GM12872 (cell line): Measurements from ENCODE around the gene SEMA3C.

Experiments used
- CTCF ChIP-seq: IDR thresholded peaks from 3 replicates; pipeline ENCODE4 v1.5.1; 2011; ENCODE audit warnings: low read depth, mild to moderate bottlenecking, low read length, moderate library complexity; ENCODE audit not compliant: insufficient read depth

Gene SEMA3C

GRCh38 chr7:80816806-80817205 is 102.0 kb downstream of the SEMA3C start:
- TF ChIP-seq CTCF = no peak

GRCh38 chr7:80815733-80816132 is 103.1 kb downstream of the SEMA3C start:
- TF ChIP-seq CTCF = no peak

- no peak for TF ChIP-seq CTCF
Measured at GRCh38 chr7:80809545-80809944, 109.3 kb downstream of the SEMA3C start.

GRCh38 chr7:80807166-80807900 is 111.5 kb downstream of the SEMA3C start:
- no peak for TF ChIP-seq CTCF

- TF ChIP-seq CTCF = no peak
Measured at GRCh38 chr7:80806663-80807062, 112.2 kb downstream of the SEMA3C start.

GRCh38 chr7:80804589-80804988 is 114.3 kb downstream of the SEMA3C start:
- TF ChIP-seq CTCF = no peak

- no peak for TF ChIP-seq CTCF
Measured at GRCh38 chr7:80802527-80802926, 116.3 kb downstream of the SEMA3C start.
